Prostate gland (tissue), 2 donors: ENCODE data around the gene LRRC8A. TPM values are rescaled to one million over a fixed set of nuclear protein-coding genes. Genes with fewer than 3 reads are reported as not detected.

Experiments
- DNase-seq: peaks from one replicate; pipeline ENCODE4 v3.0.0-alpha.2; 2019; ENCODE audit warnings: low spot score
- H3K27ac ChIP-seq, 2 donors: fragments of 200-600 bp; sonication (generic); 2 replicates each; pipeline ENCODE4 v1.5.1; 2017 to 2019
- H3K27me3 ChIP-seq: fragments of 200-600 bp; sonication (generic); replicated peaks from 2 replicates; pipeline ENCODE4 v1.5.1; 2019; ENCODE audit not compliant: insufficient read depth
- H3K36me3 ChIP-seq, 2 donors: fragments of 200-600 bp; sonication (generic); 1 replicate in 1 of 2; 2 replicates in 1 of 2; pipeline versions ENCODE4 v1.5.1 to v1.8.1; 2017 to 2019
- H3K4me1 ChIP-seq: fragments of 200-600 bp; sonication (generic); replicated peaks from 2 replicates; pipeline ENCODE4 v1.5.1; 2019
- H3K4me3 ChIP-seq, 2 donors: fragments of 200-600 bp; sonication (generic); 2 replicates each; pipeline ENCODE4 v1.5.1; 2017 to 2019
- H3K9me3 ChIP-seq: fragments of 200-600 bp; sonication (generic); 2 replicates; pipeline ENCODE4 v1.5.1; 2017
- CTCF ChIP-seq, 4 experiments: fragments of 200-600 bp in 2 of 4; fragments of 450-650 bp in 2 of 4; sonication (generic) in 2 of 4; IDR thresholded peaks; 1 replicate in 3 of 4; 2 replicates in 1 of 4; pipeline ENCODE4 v1.5.1; 2016 to 2019; ENCODE audit warnings: antibody characterized with exemption in 4 of 4, mild to moderate bottlenecking in 2 of 4, moderate library complexity in 2 of 4
- POLR2A ChIP-seq: fragments of 450-650 bp; IDR thresholded peaks from one replicate; pipeline ENCODE4 v1.6.1; 2016; ENCODE audit warnings: antibody characterized with exemption, mild to moderate bottlenecking
- POLR2AphosphoS5 ChIP-seq: sonication (generic); formaldehyde crosslinking; IDR thresholded peaks from one replicate; pipeline ENCODE4 v1.6.1; 2017; ENCODE audit warnings: antibody characterized with exemption
- WGBS: methylation state at CpG from one replicate; pipeline ENCODE4 v1.1.5; 2018; 5-methylcytosine and 5-hydroxymethylcytosine counted together
- intact Hi-C: fragments of 100-400 bp; cut with DNase I; formaldehyde crosslinking; loops from one replicate; pipeline ENCODE4 v1.14.2; 2022
- total RNA-seq, 2 donors: library from RNA; depleted of rRNA; stranded (reverse); fragments of >200 nt; gene quantifications; one replicate each; pipeline ENCODE4 v1.1.0, GENCODE V29; 2016

LRRC8A gene
- total RNA-seq, 2 donors from 2014 or later: 78.2 to 78.8 TPM

DNA sequence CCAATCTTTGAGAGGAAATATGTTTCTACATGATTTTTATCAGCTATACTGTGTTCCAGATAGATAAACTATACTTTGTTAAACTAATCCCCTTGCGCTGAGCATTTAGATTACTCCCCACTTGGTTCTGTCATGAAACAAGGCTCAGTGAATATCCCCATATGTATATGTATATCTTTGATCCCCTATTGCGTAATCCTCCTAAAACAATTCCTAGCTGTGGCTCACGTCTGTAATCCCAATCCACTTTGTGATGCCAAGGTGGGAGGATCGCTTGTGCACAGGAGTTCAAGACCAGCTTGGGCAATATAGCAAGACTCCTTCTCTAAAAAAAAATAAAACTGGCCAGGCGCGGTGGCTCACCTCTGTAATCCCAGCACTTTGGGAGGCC, 41.6 kb downstream of the LRRC8A start:
- H3K27ac ChIP-seq: peak overlapping the region in 1 of 2 donors; percentile 97
- 86% methylated on average over 6 of the region's 6 CpGs for WGBS
- no peaks in the 10 kb centered on the region for H3K9me3 ChIP-seq
- intact Hi-C loops: loop anchor here (5.0 to 10.0 kb wide), 2 partner anchors 41 to 1409 kb away; partner anchors contain the start of genes KYAT1 and LRRC8A
- no peaks in the 10 kb centered on the region for H3K36me3 ChIP-seq
- DNase-seq: no peak
- peaks cover 22% of the 10 kb centered on the region for H3K4me1 ChIP-seq
- TF ChIP-seq POLR2AphosphoS5: no peak
- TF ChIP-seq POLR2A: no peak
- no peak for TF ChIP-seq CTCF (IDR thresholded peaks at IDR 0.05)
- H3K27me3 ChIP-seq: no peaks in the 10 kb centered on the region
- no peak overlapping the region for H3K4me3 ChIP-seq

GRCh38 chr9:128927731-128928411, 45.9 kb downstream of the LRRC8A start:
- no peaks in the 10 kb centered on the region for H3K27me3 ChIP-seq
- DNase-seq: peak; percentile 49
- TF ChIP-seq POLR2A (no peak), POLR2AphosphoS5 (peak; percentile 69), CTCF (IDR thresholded peaks at IDR 0.05) (peak; percentile 83 to 97 (median 96))
- no peaks in the 10 kb centered on the region for H3K36me3 ChIP-seq
- 24% methylated on average over 10 of the region's 10 CpGs for WGBS
- intact Hi-C loops: loop anchor here (1.0 to 10.0 kb wide), 2 partner anchors 65 to 1413 kb away; no protein-coding TSS in a partner anchor
- H3K27ac ChIP-seq: peak overlapping the region; percentile 41 to 50
- H3K9me3 ChIP-seq: no peaks in the 10 kb centered on the region
- peaks cover 3% of the 10 kb centered on the region for H3K4me1 ChIP-seq
- no peak overlapping the region for H3K4me3 ChIP-seq

DNA sequence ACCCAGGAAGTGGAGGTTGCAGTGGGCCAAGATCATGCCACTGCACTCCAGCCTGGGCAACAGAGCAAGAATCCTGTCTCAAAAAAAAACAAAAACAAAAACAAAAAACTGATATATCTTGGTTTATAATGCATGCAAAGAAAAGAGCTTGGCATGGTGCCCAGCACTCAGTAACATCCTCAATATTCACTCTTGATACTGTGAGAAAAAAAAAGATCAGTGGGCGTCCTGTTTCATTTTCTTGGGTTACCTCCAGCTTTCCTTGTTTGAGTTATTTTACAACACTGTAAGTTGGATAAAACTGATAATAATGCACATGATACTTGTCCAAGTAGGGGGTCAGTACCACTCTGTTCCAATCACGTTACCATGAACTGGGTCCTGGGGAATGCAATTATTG, 46.7 kb downstream of the LRRC8A start:
- Histone ChIP-seq H3K27me3 (no peaks in the 10 kb centered on the region), H3K36me3 (no peaks in the 10 kb centered on the region), H3K4me3 (no peak overlapping the region), H3K27ac (no peak overlapping the region), H3K4me1 (peaks cover 3% of the 10 kb centered on the region), H3K9me3 (no peaks in the 10 kb centered on the region)
- 50% methylated on average over 2 of the region's 2 CpGs for WGBS
- intact Hi-C loops: loop anchor here (1.0 to 10.0 kb wide), 2 partner anchors 65 to 1414 kb away; no protein-coding TSS in a partner anchor
- TF ChIP-seq POLR2A: no peak
- no peak for TF ChIP-seq CTCF (IDR thresholded peaks at IDR 0.05)
- TF ChIP-seq POLR2AphosphoS5: no peak
- no peak for DNase-seq

DNA sequence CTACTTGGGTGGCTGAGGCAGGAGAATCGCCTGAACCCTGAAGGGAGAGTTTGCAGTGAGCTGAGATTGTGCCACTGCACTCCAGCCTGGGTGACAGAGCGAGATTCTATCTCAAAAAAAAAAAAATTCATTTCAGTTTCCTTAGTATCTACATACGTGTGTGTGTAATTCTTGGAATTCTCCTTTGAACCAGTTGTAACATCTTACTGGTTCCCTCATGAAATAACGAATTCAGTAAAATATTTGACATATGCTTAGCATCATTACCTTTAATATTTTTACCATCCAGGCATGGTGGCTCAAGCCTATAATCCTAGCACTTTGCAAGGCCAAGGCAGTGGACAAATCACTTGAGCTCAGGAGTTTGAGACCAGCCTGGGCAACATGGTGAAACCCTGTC, 47.6 kb downstream of the LRRC8A start:
- no peak overlapping the region for H3K27ac ChIP-seq
- TF ChIP-seq CTCF (IDR thresholded peaks at IDR 0.05) (no peak), POLR2A (no peak), POLR2AphosphoS5 (no peak)
- H3K36me3 ChIP-seq: no peaks in the 10 kb centered on the region
- H3K4me3 ChIP-seq: no peak overlapping the region
- peaks cover 3% of the 10 kb centered on the region for H3K4me1 ChIP-seq
- H3K9me3 ChIP-seq: no peaks in the 10 kb centered on the region
- H3K27me3 ChIP-seq: no peaks in the 10 kb centered on the region
- DNase-seq: no peak
- intact Hi-C loops: loop anchor here (10.0 kb wide), 1 partner anchor 1415 kb away; no protein-coding TSS in a partner anchor
- WGBS: 87% methylated on average over 4 of the region's 4 CpGs

GRCh38 chr9:128933731-128934130, 51.8 kb downstream of the LRRC8A start:
- WGBS: 90% methylated on average over 5 of the region's 5 CpGs
- Histone ChIP-seq H3K27me3 (no peaks in the 10 kb centered on the region), H3K4me1 (no peaks in the 10 kb centered on the region), H3K36me3 (no peaks in the 10 kb centered on the region), H3K27ac (no peak overlapping the region), H3K9me3 (no peaks in the 10 kb centered on the region), H3K4me3 (no peak overlapping the region)
- DNase-seq: no peak
- no peak for TF ChIP-seq POLR2A
- intact Hi-C loops: no loop called here
